ENCODE measurements around the gene SULT1B1.

Gene SULT1B1

GRCh38 chr4:69697536-69698242 lies 62.7 kb downstream of the SULT1B1 start:
- no peak for DNase-seq (ENCODE audit: low read depth)

- DNase-seq (ENCODE audit: low read depth) = peak; percentile 26
Measured at GRCh38 chr4:69689599-69689998, 70.8 kb downstream of the SULT1B1 start.

- DNase-seq (ENCODE audit: low read depth) = no peak
Measured at GRCh38 chr4:69684804-69685203, 75.6 kb downstream of the SULT1B1 start.

Data from fibroblast of gingiva (primary cell).